ENCODE measurements around the gene KCNMB3.

DNA sequence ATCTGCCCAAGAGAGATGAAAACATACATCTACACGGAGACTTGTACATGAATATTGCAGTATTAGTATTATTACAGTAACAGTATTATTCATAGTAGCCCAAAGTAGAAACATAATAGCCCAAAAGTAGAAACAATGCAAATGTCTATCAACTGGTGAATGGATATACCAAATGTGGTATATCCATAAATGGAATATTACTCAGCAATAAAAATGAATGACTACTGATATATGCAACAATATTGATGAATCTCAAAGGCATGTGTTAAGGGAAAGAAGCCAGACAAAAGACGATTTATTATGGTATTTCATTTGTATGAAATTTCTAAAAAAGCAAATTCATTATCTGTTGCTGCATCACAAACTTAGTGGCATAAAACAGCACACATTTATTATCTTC, 48.4 kb upstream of the KCNMB3 start:
- TF ChIP-seq EZH2 (IDR thresholded peaks at IDR 0.05; ENCODE audit: borderline replicate concordance) = no peak
- TF ChIP-seq, protein P1, sequence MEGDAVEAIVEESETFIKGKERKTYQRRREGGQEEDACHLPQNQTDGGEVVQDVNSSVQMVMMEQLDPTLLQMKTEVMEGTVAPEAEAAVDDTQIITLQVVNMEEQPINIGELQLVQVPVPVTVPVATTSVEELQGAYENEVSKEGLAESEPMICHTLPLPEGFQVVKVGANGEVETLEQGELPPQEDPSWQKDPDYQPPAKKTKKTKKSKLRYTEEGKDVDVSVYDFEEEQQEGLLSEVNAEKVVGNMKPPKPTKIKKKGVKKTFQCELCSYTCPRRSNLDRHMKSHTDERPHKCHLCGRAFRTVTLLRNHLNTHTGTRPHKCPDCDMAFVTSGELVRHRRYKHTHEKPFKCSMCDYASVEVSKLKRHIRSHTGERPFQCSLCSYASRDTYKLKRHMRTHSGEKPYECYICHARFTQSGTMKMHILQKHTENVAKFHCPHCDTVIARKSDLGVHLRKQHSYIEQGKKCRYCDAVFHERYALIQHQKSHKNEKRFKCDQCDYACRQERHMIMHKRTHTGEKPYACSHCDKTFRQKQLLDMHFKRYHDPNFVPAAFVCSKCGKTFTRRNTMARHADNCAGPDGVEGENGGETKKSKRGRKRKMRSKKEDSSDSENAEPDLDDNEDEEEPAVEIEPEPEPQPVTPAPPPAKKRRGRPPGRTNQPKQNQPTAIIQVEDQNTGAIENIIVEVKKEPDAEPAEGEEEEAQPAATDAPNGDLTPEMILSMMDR (IDR thresholded peaks at IDR 0.05; ENCODE audit: poor library complexity) = no peak
- TF ChIP-seq EZH2phosphoT487 (IDR thresholded peaks at IDR 0.05; ENCODE audit: low read depth, severe bottlenecking, unreplicated experiment) = no peak

Data from hepatocyte (in vitro differentiated cells).